LNCAP (cell line): ENCODE results near the gene ANG.

Source experiments
- CTCF ChIP-seq: fragments of 450-650 bp; IDR thresholded peaks from 2 replicates; pipeline ENCODE4 v1.5.1; 2017; ENCODE audit warnings: mild to moderate bottlenecking

ANG gene

DNA sequence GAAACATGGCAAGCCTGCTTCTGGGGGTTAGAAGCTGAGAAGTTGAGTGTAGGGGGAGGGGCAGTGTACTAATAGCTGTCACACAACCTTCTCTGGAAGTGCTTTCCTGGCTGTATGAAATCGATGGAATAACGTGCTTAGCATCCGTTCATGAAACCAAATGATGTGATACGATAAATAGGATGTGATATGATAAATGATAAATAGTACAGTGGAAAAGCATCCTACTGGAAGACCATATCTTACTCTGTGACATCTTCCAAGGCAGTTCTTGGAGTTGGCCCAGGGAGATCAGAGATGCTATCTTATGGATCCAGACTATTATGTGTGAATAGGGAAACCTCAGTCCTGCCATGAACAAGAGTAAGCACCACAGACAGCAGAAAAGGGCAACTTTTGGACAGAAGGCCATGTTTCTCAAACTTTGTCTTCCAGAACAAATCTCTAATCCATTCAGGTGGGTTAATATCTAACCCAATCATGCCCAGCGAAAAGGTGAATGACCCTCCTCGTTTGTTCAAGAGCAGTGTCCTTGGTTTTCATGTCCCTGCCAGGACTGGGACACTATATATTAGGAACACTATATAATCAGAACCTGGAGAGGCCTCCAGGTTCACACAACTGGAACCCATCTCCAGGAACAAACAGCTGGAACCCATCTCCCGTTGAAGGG lies at the start of gene ANG:
Gene ANG (plus strand): TSS at position 598 of the 673 bp plus-strand sequence. CDS start 4,801 bp downstream, outside the sequence.
- TF ChIP-seq CTCF = no peak

DNA sequence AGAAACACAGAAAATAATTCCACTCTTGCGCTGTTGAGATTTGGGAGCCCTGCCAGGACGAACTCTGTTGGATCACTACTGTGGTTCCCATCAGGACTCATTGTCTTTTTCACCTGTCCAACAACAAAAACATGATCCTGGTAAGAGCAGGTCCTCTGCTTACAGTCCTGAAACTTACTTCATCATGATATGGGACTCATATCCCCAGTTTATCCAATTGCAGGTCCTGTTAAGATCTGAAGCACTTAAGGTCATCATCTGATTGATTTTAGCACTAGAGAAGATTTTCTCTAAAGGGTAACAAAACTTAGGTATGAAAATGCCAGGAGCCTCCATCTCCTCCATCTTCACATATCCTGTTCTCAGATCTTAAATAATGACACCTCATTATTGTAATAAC lies 47.0 kb upstream of the ANG start, which contains the start of gene OR6S1:
Gene OR6S1 (minus strand): TSS at position 101 of the 400 bp plus-strand sequence. CDS start 0 bp downstream, at position 101.
- TF ChIP-seq CTCF = no peak

- no peak for TF ChIP-seq CTCF
These were observed 46.4 kb upstream of the ANG start for GRCh38 chr14:20642182-20642581.

DNA sequence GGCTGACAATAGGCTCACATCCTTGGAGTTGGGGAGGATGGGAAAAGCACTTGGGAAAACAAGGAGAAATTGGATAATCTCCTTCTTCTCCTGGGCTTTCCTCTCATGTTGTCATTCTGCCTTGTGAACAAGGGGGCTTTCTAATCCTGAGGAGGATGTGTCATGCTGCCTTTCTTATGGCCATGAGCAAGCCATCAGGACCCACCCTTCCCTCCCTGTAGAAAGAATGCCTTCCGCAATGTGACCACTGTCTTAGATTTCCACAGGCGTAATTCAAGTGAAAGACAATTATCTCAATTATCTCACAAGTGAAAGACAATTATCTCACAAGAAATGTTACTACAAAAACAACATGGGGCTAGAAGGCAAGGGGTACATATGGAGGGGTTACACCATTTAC lies 44.0 kb upstream of the ANG start:
- TF ChIP-seq CTCF = no peak

DNA sequence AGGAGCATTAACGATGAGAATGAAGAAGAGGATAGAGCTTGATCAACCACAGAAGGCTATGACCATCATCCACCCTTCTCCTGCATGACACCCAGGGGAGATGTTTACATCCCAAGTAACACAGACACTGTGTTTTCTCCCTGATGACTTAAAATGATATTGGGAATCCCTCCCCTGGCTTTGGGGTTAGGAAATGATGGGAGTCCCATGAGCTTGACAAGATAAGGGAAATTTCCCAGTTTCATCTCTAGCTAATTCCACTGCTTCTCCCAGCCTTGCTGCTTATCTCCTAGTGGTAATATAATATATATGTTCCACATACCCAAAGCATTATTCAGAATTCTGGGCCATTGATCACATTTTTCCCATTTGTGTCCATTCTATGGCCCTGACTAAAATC lies 43.1 kb upstream of the ANG start:
- no peak for TF ChIP-seq CTCF

DNA sequence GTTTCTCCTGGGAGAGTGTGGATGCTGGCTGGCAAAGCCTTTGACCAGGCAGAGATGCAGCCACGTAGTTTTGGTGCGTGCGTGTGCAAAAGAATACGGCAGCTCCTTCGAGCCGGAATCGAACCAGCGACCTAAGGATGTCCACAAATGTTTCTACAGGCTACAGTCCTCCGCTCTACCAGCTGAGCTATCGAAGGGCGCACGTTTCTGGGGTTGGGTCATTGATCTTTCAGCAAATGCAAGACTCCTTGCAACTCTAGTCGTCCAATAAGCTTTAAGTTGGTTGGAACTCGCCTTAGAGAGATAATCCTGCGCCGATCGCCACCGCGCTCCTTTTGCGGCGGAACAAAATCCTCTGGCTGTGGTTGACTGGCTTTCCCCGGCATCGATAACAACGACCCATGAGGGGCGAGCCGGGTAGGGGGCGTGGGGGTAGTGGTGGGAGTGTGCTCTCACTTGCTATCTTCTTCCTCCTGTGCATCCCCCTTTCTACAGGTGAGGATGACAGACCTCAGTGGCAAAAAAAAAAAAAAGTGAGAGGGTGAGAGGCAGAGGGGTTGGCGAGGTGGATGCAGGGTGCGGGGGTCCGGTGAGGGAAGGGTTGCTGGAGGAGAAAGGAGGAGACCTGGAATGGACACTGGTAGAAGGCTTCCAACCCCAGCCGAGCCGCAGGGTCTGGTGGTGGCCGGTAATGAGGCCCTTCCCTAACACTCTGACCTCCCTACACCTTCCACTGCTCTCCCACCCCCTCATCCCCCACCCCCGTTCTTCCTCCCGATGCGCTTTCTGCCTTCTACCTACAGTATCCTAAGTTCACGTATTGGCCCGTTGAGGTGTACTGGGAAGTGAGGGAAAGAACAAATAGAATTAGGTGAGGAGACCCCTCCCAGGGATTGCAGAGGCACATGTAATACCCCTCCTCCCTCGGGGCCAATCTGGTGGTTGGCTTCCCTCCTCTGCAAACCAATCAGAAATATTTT lies 35.3 kb upstream of the ANG start:
- no peak for TF ChIP-seq CTCF

DNA sequence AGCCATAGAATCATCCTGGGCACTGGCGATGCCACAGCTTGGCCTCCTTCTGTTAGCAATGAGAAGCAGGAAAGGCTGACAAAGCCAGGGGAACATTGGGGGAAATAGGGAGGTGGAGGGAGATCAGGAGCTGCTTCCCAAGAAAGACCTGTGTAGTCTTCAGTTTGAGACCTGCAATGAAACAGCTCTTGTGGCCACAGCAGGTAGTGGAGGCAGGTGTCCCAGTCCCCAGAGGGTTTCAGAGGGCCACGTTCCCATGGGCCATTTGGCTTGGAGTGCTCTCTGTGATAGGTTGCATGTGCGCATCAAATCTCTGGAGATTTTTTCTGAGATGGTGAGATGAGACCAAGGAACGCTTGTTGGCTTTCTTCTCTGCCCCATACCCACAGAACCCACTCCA lies 32.7 kb upstream of the ANG start:
- TF ChIP-seq CTCF = no peak
